Heart left ventricle (tissue), 13 donors: ENCODE data around the gene CNTRL.

ENCODE experiments used
- POLR2A ChIP-seq, 2 donors: fragments of 450-650 bp; IDR thresholded peaks; one replicate each; pipeline ENCODE4 v1.6.1; 2017; ENCODE audit warnings: antibody characterized with exemption in 2 of 2, mild to moderate bottlenecking in 2 of 2, moderate library complexity in 2 of 2
- TF ChIP-seq, protein P1 (sequence below), 12 donors: fragments of 200-600 bp; sonication (generic) in 4 of 12; IDR thresholded peaks; one replicate each; pipeline versions ENCODE4 v1.5.0 to v1.8.0; 2018 to 2022; ENCODE audit warnings: antibody characterized with exemption in 12 of 12, mild to moderate bottlenecking in 5 of 12
- donor health status: ischemic (EF 13 %, LVEDD 7.1; RV severe dilation, severe dysfunction).
- donor health status: DM: no; HTN: yes; CAD: no.
- donor health status: DM: no; HTN: no; CAD: no.
- donor health status: ischemic (EF 25% LVEDD 6.9; RV normal size, moderate dysfunction).
- donor health status: ischemic (EF 25% LVEDD 5.7; RV mildly dilated, moderate dysfunction).
- donor health status: ischemic (EF 35%, LVEDD 5.7; RV mildly dilated, moderate dysfunction).
- donor health status: nonischemic (EF 11% LVEDD 7.7; RV severe dilation, severe dysfunction).
- donor health status: DM: yes; HTN: yes; CAD: no.
- donor health status: PGD.
- donor health status: ischemic (EF 29% LVEDD 5.4; RV normal size, mild dysfunction).
- donor health status: nonischemic (EF 23%, LVEDD 6.1; RV moderate dilation, normal function).

GRCh38 chr9:121121582-121122087 is 46.9 kb downstream of the CNTRL start:
- TF ChIP-seq, protein P1, sequence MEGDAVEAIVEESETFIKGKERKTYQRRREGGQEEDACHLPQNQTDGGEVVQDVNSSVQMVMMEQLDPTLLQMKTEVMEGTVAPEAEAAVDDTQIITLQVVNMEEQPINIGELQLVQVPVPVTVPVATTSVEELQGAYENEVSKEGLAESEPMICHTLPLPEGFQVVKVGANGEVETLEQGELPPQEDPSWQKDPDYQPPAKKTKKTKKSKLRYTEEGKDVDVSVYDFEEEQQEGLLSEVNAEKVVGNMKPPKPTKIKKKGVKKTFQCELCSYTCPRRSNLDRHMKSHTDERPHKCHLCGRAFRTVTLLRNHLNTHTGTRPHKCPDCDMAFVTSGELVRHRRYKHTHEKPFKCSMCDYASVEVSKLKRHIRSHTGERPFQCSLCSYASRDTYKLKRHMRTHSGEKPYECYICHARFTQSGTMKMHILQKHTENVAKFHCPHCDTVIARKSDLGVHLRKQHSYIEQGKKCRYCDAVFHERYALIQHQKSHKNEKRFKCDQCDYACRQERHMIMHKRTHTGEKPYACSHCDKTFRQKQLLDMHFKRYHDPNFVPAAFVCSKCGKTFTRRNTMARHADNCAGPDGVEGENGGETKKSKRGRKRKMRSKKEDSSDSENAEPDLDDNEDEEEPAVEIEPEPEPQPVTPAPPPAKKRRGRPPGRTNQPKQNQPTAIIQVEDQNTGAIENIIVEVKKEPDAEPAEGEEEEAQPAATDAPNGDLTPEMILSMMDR (IDR thresholded peaks at IDR 0.05): peak in 10 of 12 donors; percentile 6 to 54 (median 33)
- TF ChIP-seq POLR2A (IDR thresholded peaks at IDR 0.05): peak in 1 of 2 donors; percentile 65
